A673 (cell line): ENCODE data around the gene TERB2.

ENCODE experiments used
- CTCF ChIP-seq: fragments of 300-800, 200-600 bp; sonication (generic); conservative IDR thresholded peaks from 2 replicates; pipeline ENCODE4 v1.5.1; 2017; ENCODE audit warnings: low read depth, mild to moderate bottlenecking, antibody characterized with exemption, low read length, moderate library complexity, mixed read lengths
- EZH2 ChIP-seq: fragments of 200-600 bp; sonication (generic); IDR thresholded peaks from 2 replicates; pipeline ENCODE4 v1.6.1; 2017; ENCODE audit warnings: borderline replicate concordance, low read depth, mild to moderate bottlenecking, mixed read lengths, antibody characterized with exemption, low read length; ENCODE audit not compliant: poor library complexity, severe bottlenecking

GRCh38 chr15:44971036-44971435, 14.5 kb downstream of the TERB2 start:
- TF ChIP-seq CTCF (no peak), EZH2 (no peak)
